HG03159 (cell line): ENCODE data around the gene MAGI2.
"Not testable (repeated sequence)": the region's sequence is repeated elsewhere in the genome, so short reads cannot be mapped to it uniquely, and the experiment has no call there.

Experiments
- ATAC-seq: cut with Tn5 transposase; IDR thresholded peaks from one replicate; pipeline ENCODE4 v1.9.1; 2021; ENCODE audit warnings: mild to moderate bottlenecking, moderate library complexity; ENCODE audit not compliant: unreplicated experiment

The MAGI2 gene

GRCh38 chr7:78587443-78588044 is 865.9 kb downstream of the MAGI2 start:
- no peak for ATAC-seq

- no peak for ATAC-seq
Measured at GRCh38 chr7:78585980-78586379, 867.5 kb downstream of the MAGI2 start.

- ATAC-seq: no peak
Measured at GRCh38 chr7:78578686-78579085, 874.8 kb downstream of the MAGI2 start.

- ATAC-seq: not testable (repeated sequence)
Measured at GRCh38 chr7:78577174-78577952, 876.1 kb downstream of the MAGI2 start.

GRCh38 chr7:78576236-78576635 is 877.2 kb downstream of the MAGI2 start:
- no peak for ATAC-seq

GRCh38 chr7:78571292-78571691 is 882.2 kb downstream of the MAGI2 start:
- ATAC-seq: no peak

- no peak for ATAC-seq
Measured at GRCh38 chr7:78568690-78569089, 884.8 kb downstream of the MAGI2 start.

- ATAC-seq: no peak
Measured at GRCh38 chr7:78567836-78568235, 885.6 kb downstream of the MAGI2 start.

GRCh38 chr7:78565784-78566183 is 887.7 kb downstream of the MAGI2 start:
- no peak for ATAC-seq

- ATAC-seq: no peak
Measured at GRCh38 chr7:78563191-78563590, 890.3 kb downstream of the MAGI2 start.

GRCh38 chr7:78562191-78562590 is 891.3 kb downstream of the MAGI2 start:
- ATAC-seq: no peak

- no peak for ATAC-seq
Measured at GRCh38 chr7:78558566-78558965, 894.9 kb downstream of the MAGI2 start.

- ATAC-seq: no peak
Measured at GRCh38 chr7:78543976-78544375, 909.5 kb downstream of the MAGI2 start.

- no peak for ATAC-seq
Measured at GRCh38 chr7:78542981-78543380, 910.5 kb downstream of the MAGI2 start.

GRCh38 chr7:78542541-78542940 is 910.9 kb downstream of the MAGI2 start:
- no peak for ATAC-seq

GRCh38 chr7:78539825-78540224 is 913.6 kb downstream of the MAGI2 start:
- no peak for ATAC-seq

GRCh38 chr7:78535655-78536054 is 917.8 kb downstream of the MAGI2 start:
- ATAC-seq: no peak

GRCh38 chr7:78530351-78530750 is 923.1 kb downstream of the MAGI2 start:
- ATAC-seq: no peak

GRCh38 chr7:78529392-78529791 is 924.1 kb downstream of the MAGI2 start:
- no peak for ATAC-seq

GRCh38 chr7:78528964-78529363 is 924.5 kb downstream of the MAGI2 start:
- no peak for ATAC-seq

- ATAC-seq: no peak
Measured at GRCh38 chr7:78523930-78524329, 929.5 kb downstream of the MAGI2 start.

GRCh38 chr7:78521961-78522360 is 931.5 kb downstream of the MAGI2 start:
- no peak for ATAC-seq

- ATAC-seq: no peak
Measured at GRCh38 chr7:78516450-78516849, 937.0 kb downstream of the MAGI2 start.
